Thyroid gland (tissue), 4 donors: ENCODE data around the gene RRAD.

ENCODE experiments used
- POLR2A ChIP-seq, 2 donors: fragments of 450-650 bp; IDR thresholded peaks; one replicate each; pipeline ENCODE4 v1.6.1; 2017; ENCODE audit warnings: antibody characterized with exemption in 2 of 2, mild to moderate bottlenecking in 2 of 2, moderate library complexity in 1 of 2
- TF ChIP-seq, protein P1 (sequence below), 6 experiments: fragments of 200-600 bp in 3 of 6; fragments of 450-650 bp in 3 of 6; sonication (generic) in 3 of 6; IDR thresholded peaks; one replicate each; pipeline ENCODE4 v1.5.1; 2016 to 2019; ENCODE audit warnings: antibody characterized with exemption in 6 of 6, mild to moderate bottlenecking in 2 of 6, inconsistent platforms in 1 of 6, moderate library complexity in 1 of 6

DNA sequence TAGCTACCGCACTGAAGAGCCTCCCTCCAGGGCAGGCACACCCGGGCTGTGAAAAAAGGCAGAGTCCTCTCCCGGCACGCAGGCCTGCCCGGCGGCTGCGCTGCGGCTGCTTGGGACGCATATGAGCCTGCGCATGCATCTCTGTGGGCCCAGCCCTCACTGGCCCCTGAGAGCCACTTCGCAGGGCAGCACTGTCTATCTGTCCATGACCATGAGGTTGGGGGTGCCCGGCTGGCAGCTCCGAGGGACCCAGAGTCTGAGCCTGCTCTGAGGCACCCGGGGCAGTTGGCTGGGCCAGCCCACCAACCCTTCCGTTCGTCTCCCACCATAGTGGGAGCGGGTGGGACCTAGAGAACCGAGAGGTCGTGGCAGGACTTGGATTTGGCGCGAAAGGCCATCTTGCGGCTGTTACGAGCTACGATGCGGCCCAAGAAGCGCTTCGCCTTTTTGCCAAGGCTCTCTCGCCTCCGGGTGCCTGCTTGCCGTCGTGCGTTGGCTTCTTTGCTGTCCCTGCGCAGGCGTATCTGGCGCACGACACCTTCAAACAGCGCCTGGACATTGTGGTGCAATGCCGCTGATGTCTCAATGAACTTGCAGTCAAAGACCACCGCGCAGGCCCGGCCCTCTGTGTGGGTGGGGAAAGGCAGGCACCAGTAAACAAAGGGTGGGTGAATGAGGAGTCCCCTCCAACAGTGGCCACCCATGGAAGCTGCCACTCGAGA is 3.4 kb downstream of the RRAD start:
- TF ChIP-seq, protein P1, sequence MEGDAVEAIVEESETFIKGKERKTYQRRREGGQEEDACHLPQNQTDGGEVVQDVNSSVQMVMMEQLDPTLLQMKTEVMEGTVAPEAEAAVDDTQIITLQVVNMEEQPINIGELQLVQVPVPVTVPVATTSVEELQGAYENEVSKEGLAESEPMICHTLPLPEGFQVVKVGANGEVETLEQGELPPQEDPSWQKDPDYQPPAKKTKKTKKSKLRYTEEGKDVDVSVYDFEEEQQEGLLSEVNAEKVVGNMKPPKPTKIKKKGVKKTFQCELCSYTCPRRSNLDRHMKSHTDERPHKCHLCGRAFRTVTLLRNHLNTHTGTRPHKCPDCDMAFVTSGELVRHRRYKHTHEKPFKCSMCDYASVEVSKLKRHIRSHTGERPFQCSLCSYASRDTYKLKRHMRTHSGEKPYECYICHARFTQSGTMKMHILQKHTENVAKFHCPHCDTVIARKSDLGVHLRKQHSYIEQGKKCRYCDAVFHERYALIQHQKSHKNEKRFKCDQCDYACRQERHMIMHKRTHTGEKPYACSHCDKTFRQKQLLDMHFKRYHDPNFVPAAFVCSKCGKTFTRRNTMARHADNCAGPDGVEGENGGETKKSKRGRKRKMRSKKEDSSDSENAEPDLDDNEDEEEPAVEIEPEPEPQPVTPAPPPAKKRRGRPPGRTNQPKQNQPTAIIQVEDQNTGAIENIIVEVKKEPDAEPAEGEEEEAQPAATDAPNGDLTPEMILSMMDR (IDR thresholded peaks at IDR 0.05), result no peak
- TF ChIP-seq POLR2A (IDR thresholded peaks at IDR 0.05), result no peak
